ENCODE measurements around the gene SPATA21. TPM values are rescaled to one million over a fixed set of nuclear protein-coding genes. Genes with fewer than 3 reads are reported as not detected.
"Not testable (repeated sequence)": the region's sequence is repeated elsewhere in the genome, so short reads cannot be mapped to it uniquely, and the experiment has no call there.

The SPATA21 gene
- total RNA-seq: not detected

GRCh38 chr1:16436946-16437474 is at the start of gene SPATA21:
Gene SPATA21 (minus strand): TSS chr1:16437424. CDS start chr1:16431371, 6,053 bp downstream.
- H3K27ac ChIP-seq: no peak within 1 kb of the TSS
- H3K9me3 ChIP-seq: no peaks in the 10 kb centered on the region
- H3K4me1 ChIP-seq: peaks cover 0 to 14% of the 10 kb centered on the region in 2 donors
- no peaks in the 10 kb centered on the region for H3K27me3 ChIP-seq
- DNase-seq (ENCODE audit: low spot score): no peak
- TF ChIP-seq CTCF (IDR thresholded peaks at IDR 0.05): no peak
- no peaks in the 10 kb centered on the region for H3K36me3 ChIP-seq
- no peak within 1 kb of the TSS for H3K4me3 ChIP-seq

GRCh38 chr1:16487011-16487410 is 49.8 kb upstream of the SPATA21 start:
- not testable (repeated sequence) for DNase-seq (ENCODE audit: low spot score); H3K27me3 ChIP-seq; H3K9me3 ChIP-seq; H3K4me3 ChIP-seq; H3K4me1 ChIP-seq; H3K27ac ChIP-seq
- H3K36me3 ChIP-seq: peaks cover 41% of the 10 kb centered on the region

- not testable (repeated sequence) for H3K9me3 ChIP-seq; H3K4me3 ChIP-seq; H3K27ac ChIP-seq; H3K27me3 ChIP-seq; H3K4me1 ChIP-seq; DNase-seq (ENCODE audit: low spot score)
- peaks cover 47% of the 10 kb centered on the region for H3K36me3 ChIP-seq
Observed at GRCh38 chr1:16486316-16486715, 49.1 kb upstream of the SPATA21 start.

GRCh38 chr1:16484931-16485330 is 47.7 kb upstream of the SPATA21 start:
- DNase-seq (ENCODE audit: low spot score): no peak
- Histone ChIP-seq H3K36me3 (peaks cover 49% of the 10 kb centered on the region), H3K4me3 (no peak overlapping the region), H3K9me3 (no peaks in the 10 kb centered on the region), H3K27ac (no peak overlapping the region), H3K27me3 (no peaks in the 10 kb centered on the region), H3K4me1 (no peaks in the 10 kb centered on the region)
- TF ChIP-seq CTCF (IDR thresholded peaks at IDR 0.05): no peak

- Histone ChIP-seq H3K27ac (no peak overlapping the region), H3K36me3 (peaks cover 44% of the 10 kb centered on the region), H3K27me3 (no peaks in the 10 kb centered on the region), H3K4me3 (no peak overlapping the region), H3K9me3 (no peaks in the 10 kb centered on the region), H3K4me1 (no peaks in the 10 kb centered on the region)
- no peak for TF ChIP-seq CTCF (IDR thresholded peaks at IDR 0.05)
- no peak for DNase-seq (ENCODE audit: low spot score)
Observed at GRCh38 chr1:16484501-16484835, 47.2 kb upstream of the SPATA21 start.

- peaks cover 43% of the 10 kb centered on the region for H3K36me3 ChIP-seq
- H3K27ac ChIP-seq; DNase-seq (ENCODE audit: low spot score); H3K4me1 ChIP-seq; H3K27me3 ChIP-seq; H3K4me3 ChIP-seq; H3K9me3 ChIP-seq: not testable (repeated sequence)
Observed at GRCh38 chr1:16483639-16484500, 46.6 kb upstream of the SPATA21 start.

GRCh38 chr1:16483146-16483545 is 45.9 kb upstream of the SPATA21 start:
- not testable (repeated sequence) for H3K9me3 ChIP-seq; DNase-seq (ENCODE audit: low spot score); H3K4me1 ChIP-seq; H3K4me3 ChIP-seq; H3K27ac ChIP-seq; H3K27me3 ChIP-seq
- H3K36me3 ChIP-seq: peaks cover 50% of the 10 kb centered on the region

- no peak for DNase-seq (ENCODE audit: low spot score)
- Histone ChIP-seq H3K4me3 (no peak overlapping the region), H3K4me1 (no peaks in the 10 kb centered on the region), H3K27me3 (no peaks in the 10 kb centered on the region), H3K9me3 (no peaks in the 10 kb centered on the region), H3K27ac (no peak overlapping the region), H3K36me3 (peaks cover 64% of the 10 kb centered on the region)
- TF ChIP-seq CTCF (IDR thresholded peaks at IDR 0.05): no peak
Observed at GRCh38 chr1:16478091-16478490, 40.9 kb upstream of the SPATA21 start.

- H3K4me3 ChIP-seq; H3K9me3 ChIP-seq; H3K27me3 ChIP-seq; DNase-seq (ENCODE audit: low spot score); H3K27ac ChIP-seq; H3K4me1 ChIP-seq: not testable (repeated sequence)
- peaks cover 47% of the 10 kb centered on the region for H3K36me3 ChIP-seq
Observed at GRCh38 chr1:16475771-16476770, 38.8 kb upstream of the SPATA21 start.

- H3K36me3 ChIP-seq: peaks cover 47% of the 10 kb centered on the region
- not testable (repeated sequence) for DNase-seq (ENCODE audit: low spot score); H3K4me1 ChIP-seq; H3K27me3 ChIP-seq; H3K4me3 ChIP-seq; H3K27ac ChIP-seq; H3K9me3 ChIP-seq
Observed at GRCh38 chr1:16474891-16475290, 37.7 kb upstream of the SPATA21 start.

Data from right atrium auricular region (tissue), 2 donors.